CD4-positive, CD25-positive, alpha-beta regulatory T cell (primary cell): Measurements from ENCODE around the gene C14orf119. TPM values are rescaled to one million over a fixed set of nuclear protein-coding genes. Genes with fewer than 3 reads are reported as not detected.

Experiments used
- ATAC-seq, 2 donors: fragments of 150-1000 bp; cut with Tn5 transposase; one replicate each; pipeline ENCODE4 v1.10.0; 2021; ENCODE audit warnings: low read depth in 2 of 2, moderate number of reproducible peaks in 2 of 2, moderate library complexity in 1 of 2
- DNase-seq, 3 donors: peaks; one replicate each; pipeline versions ENCODE4 v3.0.0 to v3.0.0-alpha.2; 2012 to 2022; ENCODE audit warnings: mixed read lengths in 1 of 3
- H3K27ac ChIP-seq: one replicate; pipeline ENCODE4 v1.7.0; 2013; ENCODE audit warnings: mild to moderate bottlenecking, low read length; ENCODE audit not compliant: insufficient read depth, poor library complexity, severe bottlenecking
- H3K27me3 ChIP-seq: one replicate; pipeline ENCODE4 v1.7.0; 2013; ENCODE audit warnings: low read length; ENCODE audit not compliant: control insufficient read depth, insufficient read depth
- H3K36me3 ChIP-seq: one replicate; pipeline ENCODE4 v1.7.0; 2013; ENCODE audit warnings: mild to moderate bottlenecking, low read length, moderate library complexity; ENCODE audit not compliant: control insufficient read depth, insufficient read depth
- H3K4me1 ChIP-seq: 2 replicates; pipeline ENCODE4 v1.7.0; 2013; ENCODE audit warnings: mild to moderate bottlenecking, low read length; ENCODE audit not compliant: insufficient read depth, control insufficient read depth, poor library complexity, severe bottlenecking
- H3K4me3 ChIP-seq: one replicate; pipeline ENCODE4 v1.7.0; 2013; ENCODE audit warnings: low read depth, mild to moderate bottlenecking, low read length, moderate library complexity
- H3K9me3 ChIP-seq, 2 experiments: 1 replicate in 1 of 2; 2 replicates in 1 of 2; pipeline ENCODE4 v1.7.0; 2013; ENCODE audit warnings: low read length in 2 of 2, mild to moderate bottlenecking in 1 of 2, moderate library complexity in 1 of 2; ENCODE audit not compliant: control insufficient read depth in 2 of 2
- H3K27ac Mint-ChIP-seq, 3 donors: one replicate each; pipeline ENCODE4 v1.8.0; 2020 to 2022; ENCODE audit warnings: mild to moderate bottlenecking in 3 of 3, mixed read lengths in 3 of 3, moderate library complexity in 2 of 3
- H3K27me3 Mint-ChIP-seq: one replicate; pipeline ENCODE4 v1.8.0; 2022; ENCODE audit warnings: mild to moderate bottlenecking, mixed read lengths
- H3K36me3 Mint-ChIP-seq: one replicate; pipeline ENCODE4 v1.8.0; 2020; ENCODE audit warnings: mixed read lengths
- H3K4me1 Mint-ChIP-seq, 4 donors: one replicate each; pipeline ENCODE4 v1.8.0; 2020 to 2022; ENCODE audit warnings: mixed read lengths in 4 of 4, mild to moderate bottlenecking in 1 of 4
- H3K4me3 Mint-ChIP-seq, 4 donors: one replicate each; pipeline ENCODE4 v1.8.0; 2020 to 2022; ENCODE audit warnings: mild to moderate bottlenecking in 4 of 4, mixed read lengths in 4 of 4, moderate library complexity in 3 of 4
- H3K9me3 Mint-ChIP-seq, 7 donors: one replicate each; pipeline ENCODE4 v1.8.0; 2020 to 2022; ENCODE audit warnings: mixed read lengths in 7 of 7, mild to moderate bottlenecking in 3 of 7, moderate library complexity in 2 of 7
- polyA plus RNA-seq, 4 donors: library from polyadenylated mRNA; unstranded; fragments of 300-500 nt; fragmentation: Illumina TruSeq; gene quantifications; one replicate each; pipeline ENCODE4 v1.2.3, GENCODE V29; 2021
- total RNA-seq: library from RNA; stranded (reverse); gene quantifications from one replicate; pipeline ENCODE4 v1.2.3, GENCODE V29; 2022

C14orf119 gene
- total and polyA plus RNA-seq, 5 donors from 2014 or later = 13.6 to 187 (median 147) TPM

DNA sequence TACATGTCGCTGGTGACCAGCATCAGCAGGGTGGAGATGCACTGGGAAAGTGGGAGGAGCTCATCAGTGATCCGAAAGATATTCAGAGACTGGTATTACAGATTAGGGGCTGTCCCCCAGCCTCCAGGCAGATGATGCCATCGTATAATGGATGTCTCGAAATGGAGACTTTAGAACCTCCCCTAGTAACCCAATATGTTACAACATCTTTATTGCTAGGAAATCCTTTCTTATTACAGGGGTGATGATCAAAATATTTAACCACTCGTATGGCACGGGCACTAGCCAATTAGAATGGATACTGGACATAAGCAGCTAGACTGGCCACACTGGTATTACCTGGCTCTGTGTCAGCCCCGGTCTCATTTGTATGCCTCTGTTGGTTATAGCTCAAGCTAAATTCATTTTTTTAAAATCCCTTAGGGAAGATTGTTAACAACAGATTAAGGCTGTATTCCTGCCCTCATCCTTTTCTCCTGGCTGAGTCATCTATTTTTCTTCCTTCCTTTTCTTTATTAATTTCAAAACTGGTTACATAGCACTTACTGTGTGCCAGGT, 34.5 kb downstream of the C14orf119 start:
- Histone ChIP-seq H3K36me3 (no peaks in the 10 kb centered on the region), H3K27me3 (peaks cover 2% of the 10 kb centered on the region), H3K4me3 (no peak overlapping the region), H3K4me1 (no peaks in the 10 kb centered on the region), H3K9me3 (no peaks in the 10 kb centered on the region), H3K27ac (no peak overlapping the region)
- ATAC-seq = no peak
- peak overlapping the region in 1 of 3 donors; percentile 29 for H3K27ac Mint-ChIP-seq
- H3K36me3 Mint-ChIP-seq = no peaks in the 10 kb centered on the region
- H3K4me3 Mint-ChIP-seq = no peak overlapping the region
- H3K27me3 Mint-ChIP-seq = peaks cover 12% of the 10 kb centered on the region
- DNase-seq = no peak
- no peaks in the 10 kb centered on the region for H3K9me3 Mint-ChIP-seq
- H3K4me1 Mint-ChIP-seq = peaks cover 0 to 7% (median 3%) of the 10 kb centered on the region in 4 donors

DNA sequence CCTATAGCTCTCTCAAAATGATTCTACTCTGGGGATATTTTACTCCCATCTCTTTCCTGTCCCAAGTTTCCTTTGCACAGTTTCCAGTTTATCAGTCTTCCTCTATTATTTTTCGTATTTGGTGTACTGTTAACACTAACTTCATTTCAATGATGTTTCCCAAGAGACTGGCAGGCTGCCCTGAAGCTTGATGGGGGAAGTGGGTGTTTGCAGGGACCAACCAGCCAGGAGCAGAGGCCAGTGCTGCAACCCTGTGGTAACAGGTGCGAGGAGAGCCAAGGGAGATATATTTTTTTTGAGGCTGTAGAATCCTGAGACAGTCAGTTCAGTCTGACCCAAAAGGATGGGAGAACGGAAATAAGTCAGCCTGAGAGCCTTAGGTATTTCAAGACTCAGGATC, 35.6 kb downstream of the C14orf119 start:
- Mint-ChIP-seq H3K4me3 (no peak overlapping the region), H3K4me1 (peaks cover 0 to 7% (median 3%) of the 10 kb centered on the region in 4 donors), H3K36me3 (no peaks in the 10 kb centered on the region), H3K27me3 (peaks cover 12% of the 10 kb centered on the region), H3K9me3 (no peaks in the 10 kb centered on the region), H3K27ac (no peak overlapping the region)
- no peaks in the 10 kb centered on the region for H3K4me1 ChIP-seq
- no peak overlapping the region for H3K27ac ChIP-seq
- H3K9me3 ChIP-seq = no peaks in the 10 kb centered on the region
- DNase-seq = no peak
- H3K4me3 ChIP-seq = no peak overlapping the region
- peaks cover 2% of the 10 kb centered on the region for H3K27me3 ChIP-seq
- ATAC-seq = no peak
- H3K36me3 ChIP-seq = no peaks in the 10 kb centered on the region

DNA sequence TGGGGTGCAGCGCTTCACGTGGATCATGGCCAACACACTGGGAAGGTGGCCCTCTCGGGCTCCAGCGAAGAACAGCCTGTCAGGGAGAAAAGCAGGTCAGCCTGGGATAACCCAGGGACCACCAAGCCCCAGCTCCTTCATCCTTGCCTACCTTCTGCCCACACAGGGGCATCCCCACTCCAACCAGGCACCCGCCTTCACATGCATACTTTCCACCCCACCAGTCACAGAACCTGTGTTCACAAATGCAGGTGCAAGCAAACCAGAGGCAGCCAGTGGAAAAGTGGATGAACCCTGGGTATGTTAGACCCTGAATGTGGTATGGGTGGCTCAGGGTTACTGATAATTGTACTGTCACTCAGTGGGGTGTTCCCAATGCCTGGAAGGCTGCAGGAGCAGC, 36.2 kb downstream of the C14orf119 start:
- no peaks in the 10 kb centered on the region for H3K36me3 ChIP-seq
- peaks cover 2% of the 10 kb centered on the region for H3K27me3 ChIP-seq
- Mint-ChIP-seq H3K9me3 (no peaks in the 10 kb centered on the region), H3K27ac (no peak overlapping the region), H3K27me3 (peaks cover 12% of the 10 kb centered on the region), H3K36me3 (no peaks in the 10 kb centered on the region), H3K4me1 (peaks cover 0 to 7% (median 3%) of the 10 kb centered on the region in 4 donors), H3K4me3 (no peak overlapping the region)
- H3K4me3 ChIP-seq = no peak overlapping the region
- H3K9me3 ChIP-seq = no peaks in the 10 kb centered on the region
- no peak for DNase-seq
- H3K27ac ChIP-seq = no peak overlapping the region
- no peak for ATAC-seq
- H3K4me1 ChIP-seq = no peaks in the 10 kb centered on the region

DNA sequence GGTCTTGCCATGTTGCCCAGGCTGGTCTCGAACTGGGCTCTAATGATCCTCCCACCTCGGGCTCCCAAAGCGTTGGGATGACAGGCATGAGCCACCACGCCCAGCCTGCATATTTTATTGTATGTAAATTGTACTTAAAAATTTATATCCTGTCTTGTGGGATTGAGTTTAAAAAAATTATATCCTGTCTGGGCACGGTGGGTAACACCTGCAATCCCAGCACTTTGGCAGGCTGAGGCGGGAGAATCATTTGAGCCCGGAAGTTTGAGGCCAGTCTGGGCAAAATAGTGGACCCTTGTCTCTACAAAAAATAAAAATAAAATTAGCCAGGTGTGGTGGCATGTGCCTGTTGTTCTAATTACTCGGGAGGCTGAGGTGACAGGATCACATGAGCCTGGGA, 37.7 kb downstream of the C14orf119 start:
- no peak for ATAC-seq
- Histone ChIP-seq H3K9me3 (no peaks in the 10 kb centered on the region), H3K36me3 (no peaks in the 10 kb centered on the region), H3K27ac (no peak overlapping the region), H3K27me3 (peaks cover 2% of the 10 kb centered on the region), H3K4me1 (no peaks in the 10 kb centered on the region), H3K4me3 (no peak overlapping the region)
- H3K27ac Mint-ChIP-seq = no peak overlapping the region
- H3K4me3 Mint-ChIP-seq = no peak overlapping the region
- no peaks in the 10 kb centered on the region for H3K36me3 Mint-ChIP-seq
- no peak for DNase-seq
- peaks cover 12% of the 10 kb centered on the region for H3K27me3 Mint-ChIP-seq
- H3K4me1 Mint-ChIP-seq = peaks cover 0 to 6% (median 2%) of the 10 kb centered on the region in 4 donors
- no peaks in the 10 kb centered on the region for H3K9me3 Mint-ChIP-seq

DNA sequence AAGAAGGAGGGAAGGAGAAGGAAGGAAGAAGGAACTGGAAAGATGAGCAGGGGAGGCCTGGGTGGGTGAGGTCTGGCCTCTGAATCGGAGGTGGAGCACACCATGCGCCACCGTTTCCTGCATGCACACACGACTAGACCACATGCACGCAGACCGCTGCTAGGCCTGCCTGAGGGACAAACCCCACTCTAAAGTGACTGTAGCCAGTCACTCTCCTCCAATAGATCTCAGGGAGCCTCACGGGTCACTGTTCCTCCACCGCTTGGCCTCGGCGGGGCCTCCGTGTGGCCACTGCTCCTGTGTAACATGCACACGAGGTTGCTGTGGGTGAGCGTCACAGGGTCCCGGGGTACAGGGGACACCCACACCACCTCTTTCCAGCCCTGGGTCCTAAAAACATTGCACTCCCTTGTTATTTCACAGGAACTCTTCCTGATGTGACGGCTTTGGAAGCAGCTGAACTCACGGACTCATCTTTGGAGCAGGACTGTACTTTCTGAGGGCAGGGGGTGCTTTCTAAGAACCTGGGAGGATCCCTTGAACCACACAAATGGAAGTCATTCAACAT, 41.3 kb downstream of the C14orf119 start:
- no peak overlapping the region for H3K27ac Mint-ChIP-seq
- no peaks in the 10 kb centered on the region for H3K36me3 ChIP-seq
- H3K4me3 ChIP-seq = no peak overlapping the region
- ATAC-seq (no peak), DNase-seq (no peak)
- H3K9me3 ChIP-seq = no peaks in the 10 kb centered on the region
- H3K4me1 Mint-ChIP-seq = no peaks in the 10 kb centered on the region
- H3K27me3 ChIP-seq = no peaks in the 10 kb centered on the region
- H3K36me3 Mint-ChIP-seq = no peaks in the 10 kb centered on the region
- H3K4me3 Mint-ChIP-seq = no peak overlapping the region
- no peaks in the 10 kb centered on the region for H3K27me3 Mint-ChIP-seq
- no peaks in the 10 kb centered on the region for H3K9me3 Mint-ChIP-seq
- no peaks in the 10 kb centered on the region for H3K4me1 ChIP-seq
- no peak overlapping the region for H3K27ac ChIP-seq

DNA sequence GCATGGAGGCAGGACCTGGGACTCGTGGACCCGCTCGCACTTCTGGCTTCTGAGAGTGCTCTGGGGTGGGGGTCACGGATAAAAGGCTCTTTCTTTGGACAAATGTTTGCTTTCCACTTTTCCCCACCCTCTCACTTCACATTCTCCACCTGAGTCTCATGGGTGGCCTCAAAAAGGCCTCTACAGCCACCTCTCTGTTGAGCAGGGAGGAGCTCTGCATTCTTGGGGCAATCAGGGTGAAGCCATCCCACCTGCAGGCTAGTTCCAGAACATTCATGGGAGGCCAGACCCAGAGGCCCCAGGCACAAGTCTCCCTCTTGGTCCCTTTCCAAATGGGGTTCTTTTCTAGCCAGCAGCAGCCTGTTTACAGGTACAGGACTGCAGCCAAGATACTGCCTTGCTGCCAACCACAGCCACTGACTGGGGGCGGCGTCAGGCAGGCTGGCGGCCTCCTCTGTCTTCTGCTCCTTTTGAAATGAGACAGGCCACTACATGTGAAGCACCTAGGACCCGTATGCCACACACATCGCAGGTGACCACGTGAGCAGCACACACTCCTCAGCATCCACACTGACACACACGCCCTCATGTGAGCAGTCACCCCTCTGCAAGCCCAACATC, 42.0 kb downstream of the C14orf119 start:
- no peaks in the 10 kb centered on the region for H3K9me3 ChIP-seq
- Mint-ChIP-seq H3K36me3 (no peaks in the 10 kb centered on the region), H3K27me3 (peaks cover 5% of the 10 kb centered on the region), H3K9me3 (no peaks in the 10 kb centered on the region), H3K4me3 (no peak overlapping the region), H3K27ac (no peak overlapping the region), H3K4me1 (no peaks in the 10 kb centered on the region)
- no peak overlapping the region for H3K4me3 ChIP-seq
- no peaks in the 10 kb centered on the region for H3K27me3 ChIP-seq
- no peaks in the 10 kb centered on the region for H3K4me1 ChIP-seq
- ATAC-seq = no peak
- no peaks in the 10 kb centered on the region for H3K36me3 ChIP-seq
- H3K27ac ChIP-seq = no peak overlapping the region
- no peak for DNase-seq

DNA sequence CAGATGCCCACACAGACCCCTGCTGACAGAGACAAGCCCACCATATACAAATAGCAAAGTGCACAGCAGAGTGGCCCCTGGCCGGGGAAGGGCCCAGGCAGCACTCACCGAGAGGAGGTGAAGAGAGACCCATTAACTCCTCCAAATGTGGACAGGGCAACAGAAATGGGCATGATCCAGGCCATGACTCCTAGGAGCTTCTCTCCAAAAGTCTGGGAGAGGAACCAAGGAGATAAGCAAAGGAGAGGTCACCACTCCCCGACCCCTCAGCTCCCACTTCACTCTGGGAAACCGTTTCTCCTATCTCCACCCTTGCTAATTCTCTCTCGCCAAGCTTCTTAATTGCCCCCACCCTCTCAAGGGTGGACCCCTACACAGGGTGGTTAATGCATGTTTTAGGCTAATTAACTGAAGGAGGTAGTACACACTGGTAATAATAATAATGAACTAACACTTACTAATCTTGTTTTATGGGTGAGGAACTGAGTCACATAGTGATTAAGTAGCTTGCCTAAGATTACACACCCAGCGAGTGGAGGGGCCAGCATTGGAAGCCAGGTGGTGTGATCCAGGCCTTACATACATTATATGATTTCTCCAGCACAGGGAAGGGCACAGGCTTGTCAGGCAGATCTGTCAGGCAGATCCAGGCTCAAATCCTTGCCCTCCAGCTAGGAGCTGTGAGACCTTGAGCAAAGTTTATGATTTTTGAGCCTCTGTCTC, 42.7 kb downstream of the C14orf119 start:
- Histone ChIP-seq H3K9me3 (no peaks in the 10 kb centered on the region), H3K27me3 (peaks cover under 1% of the 10 kb centered on the region), H3K27ac (no peak overlapping the region), H3K4me1 (no peaks in the 10 kb centered on the region), H3K36me3 (no peaks in the 10 kb centered on the region), H3K4me3 (no peak overlapping the region)
- ATAC-seq (no peak), DNase-seq (no peak)
- Mint-ChIP-seq H3K4me1 (no peaks in the 10 kb centered on the region), H3K36me3 (no peaks in the 10 kb centered on the region), H3K9me3 (no peaks in the 10 kb centered on the region), H3K27me3 (peaks cover 5% of the 10 kb centered on the region), H3K27ac (no peak overlapping the region), H3K4me3 (no peak overlapping the region)
